ENCODE results near the gene CAGE1.

DNA sequence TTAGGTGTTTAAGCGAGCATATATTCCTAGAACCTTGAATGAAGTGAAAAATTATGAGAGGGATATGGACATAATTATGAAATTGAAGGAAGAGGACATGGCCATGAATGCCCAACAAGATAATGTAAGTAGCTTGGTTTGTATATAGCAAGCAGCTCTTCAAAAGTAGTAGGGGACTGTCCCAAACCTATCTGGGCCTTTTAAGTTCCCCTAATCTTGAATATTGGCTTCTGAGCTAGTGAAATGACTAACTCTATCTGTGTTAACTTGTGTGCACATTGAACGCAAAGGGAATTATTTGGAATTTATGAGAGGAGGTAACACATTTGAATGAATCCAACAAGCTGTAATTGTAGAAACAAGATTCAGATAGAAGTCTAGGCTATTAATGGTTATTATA, 21.8 kb upstream of the CAGE1 start:
- TF ChIP-seq POLR2AphosphoS5 (IDR thresholded peaks at IDR 0.05; ENCODE audit: insufficient read depth in 1 of 2, low read depth in 1 of 2), result no peak
- TF ChIP-seq, protein P1, sequence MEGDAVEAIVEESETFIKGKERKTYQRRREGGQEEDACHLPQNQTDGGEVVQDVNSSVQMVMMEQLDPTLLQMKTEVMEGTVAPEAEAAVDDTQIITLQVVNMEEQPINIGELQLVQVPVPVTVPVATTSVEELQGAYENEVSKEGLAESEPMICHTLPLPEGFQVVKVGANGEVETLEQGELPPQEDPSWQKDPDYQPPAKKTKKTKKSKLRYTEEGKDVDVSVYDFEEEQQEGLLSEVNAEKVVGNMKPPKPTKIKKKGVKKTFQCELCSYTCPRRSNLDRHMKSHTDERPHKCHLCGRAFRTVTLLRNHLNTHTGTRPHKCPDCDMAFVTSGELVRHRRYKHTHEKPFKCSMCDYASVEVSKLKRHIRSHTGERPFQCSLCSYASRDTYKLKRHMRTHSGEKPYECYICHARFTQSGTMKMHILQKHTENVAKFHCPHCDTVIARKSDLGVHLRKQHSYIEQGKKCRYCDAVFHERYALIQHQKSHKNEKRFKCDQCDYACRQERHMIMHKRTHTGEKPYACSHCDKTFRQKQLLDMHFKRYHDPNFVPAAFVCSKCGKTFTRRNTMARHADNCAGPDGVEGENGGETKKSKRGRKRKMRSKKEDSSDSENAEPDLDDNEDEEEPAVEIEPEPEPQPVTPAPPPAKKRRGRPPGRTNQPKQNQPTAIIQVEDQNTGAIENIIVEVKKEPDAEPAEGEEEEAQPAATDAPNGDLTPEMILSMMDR (IDR thresholded peaks at IDR 0.05), result no peak
